ENCODE results near the gene LCP2.

LCP2 gene

GRCh38 chr5:170202117-170202516 is 95.5 kb downstream of the LCP2 start:
- no peak for DNase-seq

- DNase-seq, result no peak
Observed at GRCh38 chr5:170201311-170201710, 96.3 kb downstream of the LCP2 start.

- no peak for DNase-seq
Observed at GRCh38 chr5:170200876-170201275, 96.7 kb downstream of the LCP2 start.
